Dedifferentiated amniotic fluid mesenchymal stem cell (primary cell): ENCODE data around the gene PPIP5K2.
"Not testable (repeated sequence)": the region's sequence is repeated elsewhere in the genome, so short reads cannot be mapped to it uniquely, and the experiment has no call there.

Experiments
- DNase-seq: peaks from one replicate; pipeline ENCODE4 v3.0.0-alpha.2; 2016; ENCODE audit errors: extremely low spot score

The PPIP5K2 gene

GRCh38 chr5:103122242-103122641, 2.1 kb downstream of the PPIP5K2 start:
- DNase-seq = no peak

- DNase-seq = no peak
Measured at GRCh38 chr5:103126557-103126956, 6.5 kb downstream of the PPIP5K2 start.

GRCh38 chr5:103127292-103127817, 7.3 kb downstream of the PPIP5K2 start:
- no peak for DNase-seq

GRCh38 chr5:103128202-103128601, 8.1 kb downstream of the PPIP5K2 start:
- DNase-seq = no peak

GRCh38 chr5:103132684-103133083, 12.6 kb downstream of the PPIP5K2 start:
- DNase-seq = no peak

- no peak for DNase-seq
Measured at GRCh38 chr5:103133231-103133630, 13.1 kb downstream of the PPIP5K2 start.

GRCh38 chr5:103135461-103135860, 15.4 kb downstream of the PPIP5K2 start:
- no peak for DNase-seq

- DNase-seq = no peak
Measured at GRCh38 chr5:103138202-103138690, 18.1 kb downstream of the PPIP5K2 start.

- peak; percentile 71 for DNase-seq
Measured at GRCh38 chr5:103139264-103139865, 19.3 kb downstream of the PPIP5K2 start.

GRCh38 chr5:103142132-103142531, 22.0 kb downstream of the PPIP5K2 start:
- not testable (repeated sequence) for DNase-seq

- no peak for DNase-seq
Measured at GRCh38 chr5:103145196-103145595, 25.1 kb downstream of the PPIP5K2 start.

- DNase-seq = no peak
Measured at GRCh38 chr5:103148213-103148612, 28.1 kb downstream of the PPIP5K2 start.

- DNase-seq = no peak
Measured at GRCh38 chr5:103151156-103151555, 31.1 kb downstream of the PPIP5K2 start.

GRCh38 chr5:103166706-103167105, 46.6 kb downstream of the PPIP5K2 start:
- no peak for DNase-seq

GRCh38 chr5:103174147-103174546, 54.0 kb downstream of the PPIP5K2 start:
- DNase-seq = no peak

GRCh38 chr5:103177543-103177942, 57.4 kb downstream of the PPIP5K2 start:
- DNase-seq = no peak

- no peak for DNase-seq
Measured at GRCh38 chr5:103178167-103178566, 58.1 kb downstream of the PPIP5K2 start.

GRCh38 chr5:103186152-103186551, 66.1 kb downstream of the PPIP5K2 start:
- no peak for DNase-seq

- DNase-seq = no peak
Measured at GRCh38 chr5:103188436-103188835, 68.3 kb downstream of the PPIP5K2 start.

GRCh38 chr5:103203226-103203625, 83.1 kb downstream of the PPIP5K2 start:
- DNase-seq = no peak

GRCh38 chr5:103204990-103205389, 84.9 kb downstream of the PPIP5K2 start:
- DNase-seq = not testable (repeated sequence)

- DNase-seq = no peak
Measured at GRCh38 chr5:103205991-103206700, 86.0 kb downstream of the PPIP5K2 start.

GRCh38 chr5:103207011-103207410, 86.9 kb downstream of the PPIP5K2 start:
- no peak for DNase-seq
